ENCODE data around the gene HRAS. TPM values are rescaled to one million over a fixed set of nuclear protein-coding genes. Genes with fewer than 3 reads are reported as not detected.

HRAS gene
- total RNA-seq, 2 donors from 2014 or later, result 64.8 to 68.2 TPM

- no peaks in the 10 kb centered on the region for H3K9me3 ChIP-seq (ENCODE audit: control insufficient read depth, low read length)
- peak overlapping the region; percentile 77 for H3K4me3 Mint-ChIP-seq
- H3K9me3 Mint-ChIP-seq, result no peaks in the 10 kb centered on the region
- no peak overlapping the region for H3K27ac ChIP-seq (ENCODE audit: low read depth, low read length)
- peaks cover 8% of the 10 kb centered on the region for H3K36me3 ChIP-seq (ENCODE audit: control insufficient read depth, insufficient read depth, low read length)
- WGBS, 2 experiments (ENCODE audit: insufficient coverage in 1 of 2, insufficient read length in 1 of 2), result 96 to 98% methylated on average over 16 to 29 of the region's 29 CpGs
- peaks cover 16% of the 10 kb centered on the region for H3K36me3 Mint-ChIP-seq (ENCODE audit: low read depth)
- peaks cover 6% of the 10 kb centered on the region for H3K4me1 Mint-ChIP-seq
- no peak overlapping the region for H3K27ac Mint-ChIP-seq
- peak overlapping the region; percentile 82 for H3K4me3 ChIP-seq (ENCODE audit: low read length)
- no peak for TF ChIP-seq CTCF (conservative IDR thresholded peaks at IDR 0.05)
- H3K27me3 Mint-ChIP-seq (ENCODE audit: insufficient read depth), result peaks cover 16% of the 10 kb centered on the region
- peaks cover 11% of the 10 kb centered on the region for H3K27me3 ChIP-seq (ENCODE audit: control insufficient read depth, insufficient read depth, low read length, poor library complexity, severe bottlenecking)
- H3K4me1 ChIP-seq (ENCODE audit: control insufficient read depth, insufficient read depth, low read length), result peaks cover 9% of the 10 kb centered on the region
- DNase-seq, result no peak
- no peak overlapping the region for H3K9ac ChIP-seq (ENCODE audit: extremely low read depth, low read length, poor library complexity, severe bottlenecking)
Observed at GRCh38 chr11:562046-562645, 26.8 kb upstream of the HRAS start.

- Mint-ChIP-seq H3K27ac (no peak overlapping the region), H3K4me3 (peak overlapping the region; percentile 77)
Observed at GRCh38 chr11:561148-562003, 26.0 kb upstream of the HRAS start.

More at GRCh38 chr11:561148-562003, 26.0 kb upstream of the HRAS start:
- peaks cover 24% of the 10 kb centered on the region for H3K27me3 Mint-ChIP-seq (ENCODE audit: insufficient read depth)
- 5 to 7% methylated on average over 37 to 67 of the region's 67 CpGs for WGBS, 2 experiments (ENCODE audit: insufficient coverage in 1 of 2, insufficient read length in 1 of 2)
- no peak for TF ChIP-seq CTCF (conservative IDR thresholded peaks at IDR 0.05)
- Histone ChIP-seq H3K9ac (ENCODE audit: extremely low read depth, low read length, poor library complexity, severe bottlenecking) (peak overlapping the region; percentile 64), H3K27me3 (ENCODE audit: control insufficient read depth, insufficient read depth, low read length, poor library complexity, severe bottlenecking) (peaks cover 19% of the 10 kb centered on the region), H3K9me3 (ENCODE audit: control insufficient read depth, low read length) (no peaks in the 10 kb centered on the region), H3K36me3 (ENCODE audit: control insufficient read depth, insufficient read depth, low read length) (peaks cover 8% of the 10 kb centered on the region), H3K4me1 (ENCODE audit: control insufficient read depth, insufficient read depth, low read length) (peaks cover 9% of the 10 kb centered on the region), H3K4me3 (ENCODE audit: low read length) (peak overlapping the region; percentile 82), H3K27ac (ENCODE audit: low read depth, low read length) (no peak overlapping the region)
- H3K9me3 Mint-ChIP-seq, result no peaks in the 10 kb centered on the region
- H3K36me3 Mint-ChIP-seq (ENCODE audit: low read depth), result peaks cover 16% of the 10 kb centered on the region
- peak; percentile 75 for DNase-seq
- peaks cover 6% of the 10 kb centered on the region for H3K4me1 Mint-ChIP-seq
